Measurements from ENCODE around the gene PTPRD.

The PTPRD gene

DNA sequence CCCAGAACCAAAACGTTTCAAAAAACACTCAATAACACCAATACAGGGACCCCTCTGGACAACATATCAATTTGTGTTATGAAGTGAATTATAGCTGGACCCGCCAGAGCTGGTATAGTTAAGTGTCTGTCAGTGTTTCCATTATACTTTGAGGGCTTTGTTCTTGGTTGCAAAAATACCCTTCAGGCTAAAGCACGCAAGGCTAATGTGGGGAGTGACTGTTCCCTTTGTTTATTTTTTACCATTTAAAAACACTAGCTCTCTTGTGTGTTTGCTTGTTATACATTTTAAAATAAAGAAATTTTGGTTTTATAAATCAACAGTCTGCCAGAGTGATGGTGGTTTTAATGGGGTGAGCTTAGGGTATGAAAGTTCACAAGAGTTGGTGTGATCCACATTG, 859.5 kb downstream of the PTPRD start:
- DNase-seq (ENCODE audit: low read depth) = no peak

DNA sequence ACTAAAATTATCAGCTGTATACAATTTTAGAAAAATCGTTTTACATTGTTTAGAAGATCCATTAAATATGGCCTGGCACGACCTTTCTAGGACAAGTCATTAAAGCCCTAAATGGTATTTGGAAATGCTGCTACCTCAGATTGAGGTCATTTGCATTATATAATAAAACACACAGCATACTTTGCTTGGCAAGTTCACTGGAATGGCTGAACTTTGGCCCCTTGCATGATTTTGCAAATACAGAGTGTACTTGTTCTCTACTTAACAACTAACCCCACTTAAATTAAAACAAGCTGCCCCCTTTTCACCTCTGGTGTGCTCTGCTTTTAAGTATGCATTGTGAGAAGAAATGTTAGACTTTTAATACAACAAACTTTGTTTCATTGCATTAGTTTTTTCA, 860.1 kb downstream of the PTPRD start:
- no peak for DNase-seq (ENCODE audit: low read depth)

DNA sequence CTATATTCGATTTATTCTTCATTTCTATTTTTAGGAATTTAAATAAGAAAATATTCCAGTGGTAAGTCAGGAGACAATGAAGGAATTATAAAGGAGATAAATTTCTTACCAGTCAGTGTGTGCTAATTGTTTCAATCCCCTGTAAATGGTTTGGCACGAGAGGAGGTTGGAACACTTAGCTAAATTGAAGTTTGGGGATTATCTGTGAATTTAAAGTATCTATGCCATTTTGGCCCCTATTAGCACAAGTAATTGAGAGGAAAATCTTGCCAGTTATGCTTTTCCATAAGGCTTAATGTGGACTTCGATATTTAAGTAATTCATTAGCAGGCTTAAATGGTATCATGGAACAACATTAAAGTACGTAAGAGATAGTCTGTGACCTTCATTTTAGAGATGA, 860.8 kb downstream of the PTPRD start:
- DNase-seq (ENCODE audit: low read depth) = no peak

DNA sequence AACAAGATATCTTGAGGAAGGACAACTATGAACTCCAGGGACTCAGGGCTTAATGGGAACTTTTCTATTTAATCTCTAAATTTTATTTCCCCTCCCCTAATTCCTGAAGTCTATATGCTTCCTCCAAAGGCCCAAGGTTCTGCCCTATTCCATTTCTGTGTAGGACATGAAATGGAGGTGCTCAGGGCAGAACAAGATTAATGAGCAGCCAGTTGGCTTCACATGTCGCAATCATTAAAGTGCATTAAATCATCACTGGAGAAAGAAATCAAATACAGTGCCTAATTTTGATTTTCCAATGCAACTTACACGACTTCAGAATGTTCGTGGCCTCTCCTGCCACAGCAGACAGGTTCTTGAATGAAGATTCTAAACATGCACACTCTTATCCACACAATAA, 862.1 kb downstream of the PTPRD start:
- DNase-seq (ENCODE audit: low read depth) = no peak

DNA sequence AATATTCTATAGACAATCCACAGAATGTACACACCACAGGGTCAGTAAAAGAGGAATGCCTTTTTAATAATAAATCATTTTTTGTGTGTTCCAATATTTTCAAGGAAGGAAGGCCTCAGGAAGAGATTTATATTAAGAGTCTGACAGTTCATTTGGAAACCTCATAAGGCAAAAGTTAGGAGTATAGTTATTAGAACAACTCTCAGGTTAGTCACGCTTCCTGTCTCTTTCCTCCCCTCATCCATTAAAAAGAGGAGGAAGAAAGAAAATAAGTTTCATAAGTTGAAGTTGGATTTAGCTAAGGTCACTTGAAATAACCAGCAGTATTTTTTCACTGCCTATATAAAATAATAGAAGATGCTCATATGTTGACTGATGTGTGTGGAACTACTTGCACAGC, 863.2 kb downstream of the PTPRD start:
- DNase-seq (ENCODE audit: low read depth) = no peak

DNA sequence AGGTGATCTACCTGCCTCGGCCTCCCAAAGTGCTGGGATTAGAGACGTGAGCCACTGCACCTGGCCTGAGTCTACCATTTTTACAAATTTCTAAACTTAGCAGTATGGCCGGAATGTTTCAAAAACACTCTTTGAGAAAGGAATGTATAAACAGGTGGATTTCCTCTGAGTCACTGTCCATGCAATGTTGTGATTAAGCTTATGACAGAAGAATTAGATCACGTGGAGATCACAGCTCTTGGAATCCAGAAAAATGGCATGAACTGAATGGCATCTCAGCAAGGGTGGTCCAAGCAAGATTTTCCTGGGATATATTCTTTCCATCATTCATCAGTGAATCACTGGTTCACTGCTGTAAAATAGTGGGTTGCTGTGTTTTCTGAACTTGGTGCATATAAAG, 865.0 kb downstream of the PTPRD start:
- DNase-seq (ENCODE audit: low read depth) = no peak

DNA sequence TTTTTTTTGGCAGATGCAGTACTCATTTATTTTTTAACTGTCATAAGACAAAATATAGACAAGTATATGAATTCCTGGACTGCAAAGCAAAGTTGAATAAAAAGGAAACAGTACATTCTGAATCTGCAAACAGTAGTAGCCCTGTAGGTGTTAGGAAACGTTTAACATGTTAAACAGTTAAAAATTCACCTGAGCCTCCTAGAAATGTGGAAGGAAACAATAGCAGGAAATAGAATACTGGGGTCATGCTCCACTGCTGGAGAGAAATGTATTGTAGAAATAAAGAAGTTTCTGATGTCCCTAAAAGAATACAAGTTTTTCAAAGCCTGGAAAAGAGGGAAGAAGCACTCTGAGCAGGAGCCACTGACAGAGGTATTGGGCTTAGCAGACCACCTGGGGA, 866.0 kb downstream of the PTPRD start:
- DNase-seq (ENCODE audit: low read depth) = no peak

- no peak for DNase-seq (ENCODE audit: low read depth)
Observed at GRCh38 chr9:9743822-9744221, 869.0 kb downstream of the PTPRD start.

DNA sequence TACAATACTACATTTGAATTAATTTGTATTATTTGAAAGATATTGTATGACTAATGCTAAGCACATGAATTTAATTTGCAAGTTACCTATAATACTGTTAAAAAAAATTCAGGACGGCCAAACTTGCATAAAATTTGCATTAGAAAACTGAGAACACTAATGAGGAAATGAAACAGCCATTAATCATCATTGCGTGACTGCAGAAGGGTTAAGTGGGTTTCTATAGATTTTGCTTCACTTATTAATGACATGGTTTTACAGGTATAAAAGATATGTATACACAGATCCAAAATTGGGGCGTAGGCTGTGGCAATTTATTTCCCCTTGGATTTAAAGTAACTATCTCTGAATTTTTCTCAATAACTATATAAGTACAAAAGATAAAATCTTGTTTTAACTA, 882.6 kb downstream of the PTPRD start:
- DNase-seq (ENCODE audit: low read depth) = no peak

- no peak for DNase-seq (ENCODE audit: low read depth)
Observed at GRCh38 chr9:9729082-9729481, 883.7 kb downstream of the PTPRD start.

DNA sequence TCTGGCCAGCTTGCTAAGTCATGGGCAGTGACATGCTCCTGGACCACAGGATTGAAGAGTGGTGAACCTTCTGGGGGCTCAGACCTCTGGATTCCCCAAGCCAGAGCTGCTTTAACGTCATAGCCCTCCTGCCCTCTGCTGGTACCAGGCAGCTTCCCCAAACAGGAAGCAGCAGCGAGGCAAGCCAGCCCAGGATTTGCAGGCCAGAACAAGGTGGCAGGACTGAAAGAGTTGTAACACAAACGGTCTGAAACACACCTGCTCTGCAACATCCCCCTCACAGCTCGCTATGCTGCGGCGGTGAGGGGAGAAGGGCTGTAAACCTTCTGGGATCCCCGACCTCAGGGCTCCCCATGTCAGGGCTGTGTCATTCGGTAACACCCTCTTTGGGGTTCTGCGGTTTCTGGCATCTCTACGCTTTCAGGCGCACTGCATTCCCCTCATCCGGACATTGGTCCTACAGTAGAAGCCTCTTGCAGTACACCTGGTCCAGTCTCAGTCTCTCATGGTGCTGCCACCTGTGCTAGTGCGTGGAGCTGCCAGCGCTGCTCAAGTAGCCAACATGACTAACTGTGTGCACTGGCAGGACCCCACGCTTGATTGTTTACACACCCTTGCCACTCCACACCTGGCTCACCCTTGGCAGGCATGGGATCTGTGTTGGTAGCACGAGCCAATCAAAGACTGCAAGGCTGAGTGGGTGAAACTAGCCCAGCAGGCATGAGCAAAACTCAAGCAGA, 893.3 kb downstream of the PTPRD start:
- no peak for DNase-seq (ENCODE audit: low read depth)

DNA sequence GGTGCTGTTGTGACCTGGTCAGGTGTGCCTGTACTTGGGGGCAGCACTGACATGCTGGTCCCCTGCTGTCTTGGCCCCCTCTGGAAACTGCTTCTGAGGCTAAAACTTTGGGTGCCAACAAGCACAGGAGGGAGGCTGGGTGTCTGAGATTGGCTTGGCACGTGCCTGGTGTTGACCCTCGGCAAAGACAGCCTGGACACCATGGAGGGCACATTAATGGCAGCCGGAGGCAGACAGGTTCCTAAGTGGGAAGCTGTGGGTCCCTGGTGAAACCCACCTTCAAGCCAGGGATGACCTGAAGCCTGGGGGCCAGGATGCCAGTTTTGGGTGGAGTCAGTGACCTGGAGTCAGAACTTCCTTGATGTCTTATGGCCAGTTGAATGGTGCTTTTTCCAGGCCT, 894.1 kb downstream of the PTPRD start:
- no peak for DNase-seq (ENCODE audit: low read depth)

GRCh38 chr9:9679433-9679832, 933.4 kb downstream of the PTPRD start:
- DNase-seq (ENCODE audit: low read depth) = no peak

GRCh38 chr9:9674461-9674860, 938.3 kb downstream of the PTPRD start:
- DNase-seq (ENCODE audit: low read depth) = no peak

DNA sequence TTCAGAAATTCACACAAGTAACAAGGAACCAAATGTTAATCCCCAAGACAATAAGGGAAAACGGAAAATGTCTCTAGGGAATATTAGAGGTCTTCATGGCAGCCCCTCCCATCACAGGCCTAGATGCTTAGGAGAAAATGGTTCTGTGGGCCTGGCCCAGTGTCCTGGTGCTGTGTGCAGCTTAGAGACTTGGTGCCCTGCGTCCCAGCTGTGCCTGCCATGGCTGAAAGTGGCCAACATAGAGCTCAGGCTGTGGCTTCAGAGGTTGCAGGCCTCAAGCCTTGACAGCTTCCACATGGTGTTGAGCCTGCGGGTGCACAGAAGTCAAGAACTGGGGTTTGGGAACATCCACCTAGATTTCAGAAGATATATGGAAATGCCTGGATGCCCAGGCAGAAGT, 942.3 kb downstream of the PTPRD start:
- DNase-seq (ENCODE audit: low read depth) = no peak

- DNase-seq (ENCODE audit: low read depth) = no peak
Observed at GRCh38 chr9:9645006-9645405, 967.8 kb downstream of the PTPRD start.

DNA sequence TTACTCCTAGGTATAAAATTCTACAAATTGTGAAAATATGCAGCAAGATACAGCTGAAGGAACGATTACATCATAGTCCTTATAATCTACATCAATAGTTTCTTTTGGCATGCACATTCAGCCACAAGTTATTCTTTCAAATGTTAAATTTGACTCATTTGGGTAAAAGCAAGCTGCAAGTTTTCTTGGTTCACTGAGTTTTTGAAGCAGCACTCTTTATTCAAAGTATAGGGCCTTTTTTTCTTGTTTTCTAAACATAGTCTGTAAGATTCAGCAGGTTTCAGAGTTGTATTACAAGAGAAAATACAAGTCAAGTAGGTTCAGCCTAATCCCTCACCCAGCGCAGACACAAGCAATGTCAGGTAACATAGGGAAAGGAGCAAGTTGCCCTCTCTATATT, 981.5 kb downstream of the PTPRD start:
- no peak for DNase-seq (ENCODE audit: low read depth)

GRCh38 chr9:9625248-9625647, 987.6 kb downstream of the PTPRD start:
- DNase-seq (ENCODE audit: low read depth) = no peak

DNA sequence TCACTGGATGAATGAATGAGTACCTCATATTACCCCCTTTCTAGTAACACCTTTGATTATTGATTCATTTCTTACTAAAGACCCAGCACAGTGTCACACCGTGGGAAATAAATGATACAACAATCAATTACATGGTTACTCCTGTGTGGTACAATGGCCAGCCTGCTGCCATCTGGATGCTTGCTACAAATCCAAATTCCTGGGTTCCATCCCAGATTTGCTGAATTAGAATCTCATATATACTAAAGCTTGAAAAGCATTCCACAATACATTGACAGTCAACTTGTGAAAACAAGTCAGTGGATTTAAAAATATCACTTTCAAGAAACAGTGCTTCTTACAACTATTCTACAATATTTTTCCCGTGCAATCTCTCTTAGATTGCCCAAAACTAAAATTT, 989.3 kb downstream of the PTPRD start:
- no peak for DNase-seq (ENCODE audit: low read depth)

DNA sequence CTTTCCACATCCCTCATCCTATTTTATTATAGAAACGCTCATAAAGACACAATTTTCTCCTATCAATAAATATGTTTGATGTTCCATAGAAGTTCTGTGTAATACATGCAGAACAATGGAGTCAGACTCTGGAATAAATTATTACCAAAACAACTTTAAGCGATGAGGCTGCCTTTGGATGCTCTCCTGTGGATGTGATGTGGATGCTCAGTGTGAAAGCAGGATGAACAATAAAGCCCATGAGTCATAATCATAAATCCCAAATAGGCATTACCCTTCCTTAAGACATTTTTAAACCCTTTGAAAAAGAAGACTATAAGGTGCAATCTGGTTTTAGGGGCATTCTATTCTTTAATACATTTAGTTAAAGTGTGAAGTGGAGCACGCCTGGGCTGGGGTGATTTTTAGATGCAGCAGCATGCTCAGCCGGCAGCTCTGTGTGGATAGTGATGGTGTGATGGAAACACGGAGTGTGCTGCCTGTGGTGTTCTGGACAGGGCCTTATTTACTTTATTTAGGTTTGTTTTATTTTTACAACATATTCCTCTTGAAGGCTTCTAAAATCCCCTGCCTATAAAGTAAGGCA, 991.4 kb downstream of the PTPRD start:
- no peak for DNase-seq (ENCODE audit: low read depth)

- no peak for DNase-seq (ENCODE audit: low read depth)
Observed at GRCh38 chr9:9620736-9621135, 992.1 kb downstream of the PTPRD start.

GRCh38 chr9:9615086-9615485, 997.7 kb downstream of the PTPRD start:
- DNase-seq (ENCODE audit: low read depth) = no peak

DNA sequence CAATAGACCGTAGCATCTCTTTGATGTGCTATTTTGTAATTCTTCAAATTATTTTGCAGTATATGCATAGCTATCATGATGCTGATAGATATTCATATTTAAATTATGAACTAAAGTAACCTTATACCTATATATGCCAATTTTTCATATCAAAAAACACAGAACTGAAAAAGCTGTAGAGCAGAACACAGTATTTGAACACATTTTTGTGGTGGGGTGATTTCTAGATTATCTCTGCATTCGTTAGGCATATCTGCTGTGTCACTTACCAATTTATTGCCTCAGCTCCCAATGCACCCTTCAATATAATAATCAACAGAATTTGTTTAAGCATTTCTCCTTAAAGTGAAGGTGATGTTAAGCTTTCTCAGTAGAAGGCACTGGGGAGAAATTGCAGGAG, 998.2 kb downstream of the PTPRD start:
- DNase-seq (ENCODE audit: low read depth) = no peak

GRCh38 chr9:9612755-9613154, 1000.0 kb downstream of the PTPRD start:
- DNase-seq (ENCODE audit: low read depth) = no peak

Measured in HS-27A (cell line).